Thyroid gland (tissue), 4 donors: ENCODE results near the gene NCBP2. TPM values are rescaled to one million over a fixed set of nuclear protein-coding genes. Genes with fewer than 3 reads are reported as not detected.

ENCODE experiments used
- DNase-seq, 2 donors: peaks; one replicate each; pipeline ENCODE4 v3.0.0-alpha.2; 2019
- H3K27ac ChIP-seq, 3 donors: fragments of 200-600 bp; sonication (generic); 1 replicate in 2 of 3; 2 replicates in 1 of 3; pipeline ENCODE4 v1.5.1; 2016 to 2019; ENCODE audit warnings: mild to moderate bottlenecking in 1 of 3, moderate library complexity in 1 of 3
- H3K27me3 ChIP-seq: fragments of 200-600 bp; sonication (generic); one replicate; pipeline ENCODE4 v1.5.1; 2019
- H3K36me3 ChIP-seq, 2 donors: fragments of 200-600 bp; sonication (generic); one replicate each; pipeline ENCODE4 v1.5.1; 2016 to 2019
- H3K4me1 ChIP-seq, 2 donors: fragments of 200-600 bp; sonication (generic); one replicate each; pipeline ENCODE4 v1.5.1; 2017 to 2019
- H3K4me3 ChIP-seq, 3 donors: fragments of 200-600 bp; sonication (generic); replicated peaks in 1 of 3; 1 replicate in 2 of 3; 2 replicates in 1 of 3; pipeline ENCODE4 v1.5.1; 2016; ENCODE audit warnings: mild to moderate bottlenecking in 1 of 3
- H3K9me3 ChIP-seq: fragments of 200-600 bp; sonication (generic); one replicate; pipeline ENCODE4 v1.5.1; 2017
- CTCF ChIP-seq, 6 experiments: fragments of 200-600 bp in 3 of 6; fragments of 450-650 bp in 3 of 6; sonication (generic) in 3 of 6; IDR thresholded peaks; one replicate each; pipeline ENCODE4 v1.5.1; 2016 to 2019; ENCODE audit warnings: antibody characterized with exemption in 6 of 6, mild to moderate bottlenecking in 2 of 6, inconsistent platforms in 1 of 6, moderate library complexity in 1 of 6
- POLR2A ChIP-seq, 2 donors: fragments of 450-650 bp; IDR thresholded peaks; one replicate each; pipeline ENCODE4 v1.6.1; 2017; ENCODE audit warnings: antibody characterized with exemption in 2 of 2, mild to moderate bottlenecking in 2 of 2, moderate library complexity in 1 of 2
- WGBS, 2 donors: methylation state at CpG; one replicate each; pipeline ENCODE4 v1.1.5; 2017; 5-methylcytosine and 5-hydroxymethylcytosine counted together
- intact Hi-C: fragments of 100-400 bp; cut with DNase I; formaldehyde crosslinking; loops from one replicate; pipeline ENCODE4 v1.15.1; 2023
- total RNA-seq, 4 donors: library from RNA; depleted of rRNA; stranded (reverse); fragments of >200 nt; gene quantifications; one replicate each; pipeline ENCODE4 v1.2.3, GENCODE V29; 2016

Gene NCBP2
- total RNA-seq, 4 donors from 2014 or later, result 42.4 to 61.3 (median 53.6) TPM

GRCh38 chr3:196969134-196969659 is 26.9 kb upstream of the NCBP2 start:
- Histone ChIP-seq H3K27me3 (no peaks in the 10 kb centered on the region), H3K36me3 (no peaks in the 10 kb centered on the region), H3K4me3 (peak overlapping the region; percentile 39 to 69 (median 58)), H3K27ac (peak overlapping the region in 2 of 3 donors; percentile 62 to 73), H3K4me1 (peaks cover 6 to 10% of the 10 kb centered on the region in 2 donors), H3K9me3 (no peaks in the 10 kb centered on the region)
- intact Hi-C loops, result loop anchor here (10.0 kb wide), 1 partner anchor 124 kb away; no protein-coding TSS in a partner anchor
- peak in 1 of 2 donors; percentile 13 for DNase-seq
- TF ChIP-seq POLR2A (IDR thresholded peaks at IDR 0.05) (no peak), CTCF (IDR thresholded peaks at IDR 0.05) (no peak)
- no CpG with 5 or more reads among the region's 72 CpGs for WGBS, 2 donors

DNA sequence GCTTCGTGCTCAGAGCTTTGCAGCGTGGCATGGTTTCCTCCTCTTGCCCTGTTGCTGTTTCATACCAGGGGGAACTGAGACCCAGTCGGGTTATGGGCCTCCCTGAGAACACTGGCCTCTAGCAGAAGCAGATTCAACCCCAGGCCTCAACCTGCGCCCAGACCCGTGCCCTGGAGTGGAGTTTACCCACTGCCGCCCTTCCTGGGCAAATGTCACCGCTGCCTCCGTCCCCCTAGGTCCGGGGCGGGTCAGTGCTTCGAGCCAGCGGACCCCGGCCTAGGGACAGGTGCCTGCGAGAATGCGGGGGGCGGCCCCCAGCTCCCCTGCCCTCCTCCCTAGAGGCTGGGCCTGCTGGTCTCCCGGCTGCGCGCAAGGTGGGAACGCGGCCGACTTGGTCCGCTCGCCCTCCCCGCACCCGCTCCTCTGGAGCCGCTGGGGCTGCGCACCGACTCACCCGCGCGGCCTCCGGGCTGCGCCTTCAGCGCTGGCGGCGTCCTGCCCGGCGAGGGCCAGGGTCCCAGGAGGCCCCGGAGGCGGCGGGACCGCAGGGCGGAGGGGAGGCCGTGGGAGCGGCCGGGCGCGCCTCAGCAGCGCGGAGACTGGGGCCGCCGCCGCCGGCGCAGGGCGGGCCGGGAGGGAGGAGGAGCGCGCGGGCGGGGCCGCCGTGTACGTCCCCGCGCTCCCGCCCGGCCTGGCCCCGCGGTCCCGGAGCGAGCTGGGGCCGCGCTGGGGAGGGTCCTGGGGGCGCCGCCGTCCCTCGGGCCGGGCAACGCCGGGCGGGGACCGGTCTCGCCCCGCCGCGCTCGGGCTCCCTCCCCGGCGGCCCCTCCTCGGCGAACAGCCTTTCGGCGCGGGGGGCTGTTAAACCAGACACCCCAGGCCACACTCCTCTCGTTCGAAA is 26.2 kb upstream of the NCBP2 start, which contains the start of gene PIGZ:
PIGZ (minus strand) TSS at position 601 of the 901 bp plus-strand sequence. CDS start 16,802 bp downstream, outside the sequence.
- H3K9me3 ChIP-seq, result no peaks in the 10 kb centered on the region
- peak within 1 kb of the TSS in 2 of 3 donors; percentile 62 to 73 for H3K27ac ChIP-seq
- peaks cover 6 to 10% of the 10 kb centered on the region in 2 donors for H3K4me1 ChIP-seq
- 2 to 12% methylated on average over 5 to 25 of the region's 98 CpGs for WGBS, 2 donors
- no peaks in the 10 kb centered on the region for H3K27me3 ChIP-seq
- H3K4me3 ChIP-seq, result peak within 1 kb of the TSS; percentile 39 to 69 (median 58)
- no peaks in the 10 kb centered on the region for H3K36me3 ChIP-seq
- peak in 1 of 2 donors; percentile 27 for TF ChIP-seq POLR2A (IDR thresholded peaks at IDR 0.05)
- TF ChIP-seq CTCF (IDR thresholded peaks at IDR 0.05), result no peak
- DNase-seq, result peak; percentile 16 to 18
- intact Hi-C loops, result loop anchor here (10.0 kb wide), 1 partner anchor 124 kb away; no protein-coding TSS in a partner anchor

- Histone ChIP-seq H3K27ac (no peak overlapping the region), H3K4me3 (peak overlapping the region in 1 of 3 donors; percentile 69), H3K36me3 (no peaks in the 10 kb centered on the region), H3K4me1 (peaks cover 6 to 10% of the 10 kb centered on the region in 2 donors), H3K27me3 (no peaks in the 10 kb centered on the region), H3K9me3 (no peaks in the 10 kb centered on the region)
- 39 to 56% methylated on average over 23 to 35 of the region's 35 CpGs for WGBS, 2 donors
- no peak for TF ChIP-seq CTCF (IDR thresholded peaks at IDR 0.05)
- no peak for TF ChIP-seq POLR2A (IDR thresholded peaks at IDR 0.05)
- intact Hi-C loops, result loop anchor here (10.0 kb wide), 1 partner anchor 123 kb away; no protein-coding TSS in a partner anchor
- no peak for DNase-seq
Observed at GRCh38 chr3:196967412-196968232, 25.3 kb upstream of the NCBP2 start.

- DNase-seq, result no peak
Observed at GRCh38 chr3:196966526-196967401, 24.4 kb upstream of the NCBP2 start.

More at GRCh38 chr3:196966526-196967401, 24.4 kb upstream of the NCBP2 start:
- peaks cover 6 to 10% of the 10 kb centered on the region in 2 donors for H3K4me1 ChIP-seq
- H3K9me3 ChIP-seq, result no peaks in the 10 kb centered on the region
- H3K27ac ChIP-seq, result no peak overlapping the region
- TF ChIP-seq POLR2A (IDR thresholded peaks at IDR 0.05) (no peak), CTCF (IDR thresholded peaks at IDR 0.05) (no peak)
- H3K27me3 ChIP-seq, result no peaks in the 10 kb centered on the region
- intact Hi-C loops, result loop anchor here (10.0 kb wide), 1 partner anchor 122 kb away; no protein-coding TSS in a partner anchor
- no peaks in the 10 kb centered on the region for H3K36me3 ChIP-seq
- 36 to 52% methylated on average over 30 to 37 of the region's 47 CpGs for WGBS, 2 donors
- no peak overlapping the region for H3K4me3 ChIP-seq
